Activated naive CD8-positive, alpha-beta T cell treated with anti-CD3 and anti-CD28 coated beads, Interleukin-2, amount 50 U/mL, for 24 hours (primary cell): ENCODE data around the gene GNB1L.

Experiments used
- ATAC-seq: fragments of 150-1000 bp; cut with Tn5 transposase; one replicate; pipeline ENCODE4 v1.10.0; 2021
- DNase-seq: peaks from one replicate; pipeline ENCODE4 v3.0.0; 2021
- H3K27ac Mint-ChIP-seq: one replicate; pipeline ENCODE4 v1.8.0; 2021; ENCODE audit warnings: mild to moderate bottlenecking, mixed read lengths
- H3K27me3 Mint-ChIP-seq: one replicate; pipeline ENCODE4 v1.8.0; 2021; ENCODE audit warnings: mixed read lengths
- H3K36me3 Mint-ChIP-seq: one replicate; pipeline ENCODE4 v1.8.0; 2021; ENCODE audit warnings: low read depth, mixed read lengths
- H3K4me1 Mint-ChIP-seq: one replicate; pipeline ENCODE4 v1.8.0; 2021; ENCODE audit warnings: mixed read lengths
- H3K4me3 Mint-ChIP-seq: one replicate; pipeline ENCODE4 v1.8.0; 2021; ENCODE audit warnings: mild to moderate bottlenecking, moderate library complexity, mixed read lengths
- H3K9me3 Mint-ChIP-seq: one replicate; pipeline ENCODE4 v1.8.0; 2021; ENCODE audit warnings: mixed read lengths

GNB1L gene

GRCh38 chr22:19854778-19855503, at the start of gene GNB1L, which contains the start of gene RTL10:
TSS of gene GNB1L (minus strand) at chr22:19854874. CDS start at chr22:19821355, 33,519 bp downstream.
TSS of gene RTL10 (minus strand) at chr22:19854874. CDS start at chr22:19852261, 2,613 bp downstream.
- peaks cover 48% of the 10 kb centered on the region for H3K4me1 Mint-ChIP-seq

GRCh38 chr22:19904174-19904856, 49.6 kb upstream of the GNB1L start:
- no peaks in the 10 kb centered on the region for H3K36me3 Mint-ChIP-seq
- no peaks in the 10 kb centered on the region for H3K4me1 Mint-ChIP-seq
- H3K27me3 Mint-ChIP-seq = no peaks in the 10 kb centered on the region
- H3K27ac Mint-ChIP-seq = no peak overlapping the region
- no peak for ATAC-seq
- no peaks in the 10 kb centered on the region for H3K9me3 Mint-ChIP-seq
- H3K4me3 Mint-ChIP-seq = no peak overlapping the region
- no peak for DNase-seq

More at GRCh38 chr22:19854778-19855503, at the start of gene GNB1L, which contains the start of gene RTL10:
- ATAC-seq (peak; percentile 89), DNase-seq (peak; percentile 98)
- Mint-ChIP-seq H3K36me3 (peaks cover 28% of the 10 kb centered on the region), H3K27ac (peak within 1 kb of the TSS; percentile 91), H3K4me3 (peak within 1 kb of the TSS; percentile 98), H3K27me3 (no peaks in the 10 kb centered on the region), H3K9me3 (no peaks in the 10 kb centered on the region)

GRCh38 chr22:19903513-19903912, 48.8 kb upstream of the GNB1L start:
- Mint-ChIP-seq H3K36me3 (no peaks in the 10 kb centered on the region), H3K4me1 (no peaks in the 10 kb centered on the region), H3K27me3 (no peaks in the 10 kb centered on the region), H3K27ac (no peak overlapping the region), H3K9me3 (no peaks in the 10 kb centered on the region), H3K4me3 (no peak overlapping the region)
- no peak for DNase-seq
- ATAC-seq = no peak

GRCh38 chr22:19903031-19903430, 48.4 kb upstream of the GNB1L start:
- Mint-ChIP-seq H3K27me3 (no peaks in the 10 kb centered on the region), H3K27ac (no peak overlapping the region), H3K4me1 (no peaks in the 10 kb centered on the region), H3K9me3 (no peaks in the 10 kb centered on the region), H3K36me3 (no peaks in the 10 kb centered on the region), H3K4me3 (no peak overlapping the region)
- ATAC-seq = no peak
- DNase-seq = no peak

GRCh38 chr22:19902245-19902715, 47.6 kb upstream of the GNB1L start:
- no peaks in the 10 kb centered on the region for H3K9me3 Mint-ChIP-seq
- no peaks in the 10 kb centered on the region for H3K36me3 Mint-ChIP-seq
- H3K4me3 Mint-ChIP-seq = no peak overlapping the region
- no peak overlapping the region for H3K27ac Mint-ChIP-seq
- ATAC-seq (no peak), DNase-seq (no peak)
- H3K4me1 Mint-ChIP-seq = peaks cover 2% of the 10 kb centered on the region
- H3K27me3 Mint-ChIP-seq = no peaks in the 10 kb centered on the region

- Mint-ChIP-seq H3K27me3 (no peaks in the 10 kb centered on the region), H3K36me3 (no peaks in the 10 kb centered on the region), H3K4me1 (peaks cover 8% of the 10 kb centered on the region), H3K4me3 (no peak overlapping the region), H3K9me3 (no peaks in the 10 kb centered on the region), H3K27ac (no peak overlapping the region)
- ATAC-seq (no peak), DNase-seq (no peak)
These were observed 47.0 kb upstream of the GNB1L start for GRCh38 chr22:19901577-19902244.

- no peaks in the 10 kb centered on the region for H3K36me3 Mint-ChIP-seq
- ATAC-seq (no peak), DNase-seq (no peak)
- no peaks in the 10 kb centered on the region for H3K9me3 Mint-ChIP-seq
- no peaks in the 10 kb centered on the region for H3K27me3 Mint-ChIP-seq
- no peak overlapping the region for H3K4me3 Mint-ChIP-seq
- peaks cover 15% of the 10 kb centered on the region for H3K4me1 Mint-ChIP-seq
- no peak overlapping the region for H3K27ac Mint-ChIP-seq
These were observed 46.2 kb upstream of the GNB1L start for GRCh38 chr22:19900707-19901436.

- Mint-ChIP-seq H3K36me3 (peaks cover 3% of the 10 kb centered on the region), H3K27ac (no peak overlapping the region), H3K4me1 (peaks cover 26% of the 10 kb centered on the region), H3K27me3 (no peaks in the 10 kb centered on the region), H3K9me3 (no peaks in the 10 kb centered on the region), H3K4me3 (no peak overlapping the region)
- DNase-seq (no peak), ATAC-seq (no peak)
These were observed 44.3 kb upstream of the GNB1L start for GRCh38 chr22:19898831-19899567.

- Mint-ChIP-seq H3K4me1 (peaks cover 32% of the 10 kb centered on the region), H3K9me3 (no peaks in the 10 kb centered on the region), H3K27me3 (no peaks in the 10 kb centered on the region), H3K27ac (no peak overlapping the region), H3K36me3 (peaks cover 4% of the 10 kb centered on the region), H3K4me3 (no peak overlapping the region)
- ATAC-seq = no peak
- DNase-seq = no peak
These were observed 43.5 kb upstream of the GNB1L start for GRCh38 chr22:19898145-19898544.

- H3K27ac Mint-ChIP-seq = no peak overlapping the region
- H3K9me3 Mint-ChIP-seq = no peaks in the 10 kb centered on the region
- DNase-seq (no peak), ATAC-seq (no peak)
- H3K4me1 Mint-ChIP-seq = peaks cover 36% of the 10 kb centered on the region
- no peaks in the 10 kb centered on the region for H3K27me3 Mint-ChIP-seq
- no peak overlapping the region for H3K4me3 Mint-ChIP-seq
- H3K36me3 Mint-ChIP-seq = peaks cover 4% of the 10 kb centered on the region
These were observed 43.1 kb upstream of the GNB1L start for GRCh38 chr22:19897726-19898125.

GRCh38 chr22:19896665-19897355, 42.1 kb upstream of the GNB1L start:
- Mint-ChIP-seq H3K27ac (no peak overlapping the region), H3K36me3 (peaks cover 4% of the 10 kb centered on the region), H3K9me3 (no peaks in the 10 kb centered on the region), H3K4me3 (no peak overlapping the region), H3K27me3 (no peaks in the 10 kb centered on the region), H3K4me1 (peaks cover 46% of the 10 kb centered on the region)
- ATAC-seq (peak; percentile 25), DNase-seq (peak; percentile 34)

- peaks cover 4% of the 10 kb centered on the region for H3K36me3 Mint-ChIP-seq
- peaks cover 60% of the 10 kb centered on the region for H3K4me1 Mint-ChIP-seq
- ATAC-seq = no peak
- no peak overlapping the region for H3K4me3 Mint-ChIP-seq
- H3K9me3 Mint-ChIP-seq = no peaks in the 10 kb centered on the region
- DNase-seq = no peak
- H3K27ac Mint-ChIP-seq = no peak overlapping the region
- H3K27me3 Mint-ChIP-seq = no peaks in the 10 kb centered on the region
These were observed 40.6 kb upstream of the GNB1L start for GRCh38 chr22:19895160-19895849.

GRCh38 chr22:19893363-19893762, 38.7 kb upstream of the GNB1L start:
- H3K4me1 Mint-ChIP-seq = peaks cover 66% of the 10 kb centered on the region
- no peaks in the 10 kb centered on the region for H3K27me3 Mint-ChIP-seq
- H3K4me3 Mint-ChIP-seq = no peak overlapping the region
- no peak for ATAC-seq
- no peaks in the 10 kb centered on the region for H3K9me3 Mint-ChIP-seq
- no peak for DNase-seq
- no peak overlapping the region for H3K27ac Mint-ChIP-seq
- H3K36me3 Mint-ChIP-seq = peaks cover 4% of the 10 kb centered on the region
